Mucosa of descending colon (tissue), 3 donors: Measurements from ENCODE around the gene SYNGR1. TPM values are rescaled to one million over a fixed set of nuclear protein-coding genes. Genes with fewer than 3 reads are reported as not detected.

Experiments used
- ATAC-seq: fragments of 200-7000 bp; cut with Tn5 transposase; one replicate; pipeline ENCODE4 v1.9.1; 2020; ENCODE audit warnings: mild to moderate bottlenecking, moderate library complexity
- DNase-seq, 3 donors: peaks; one replicate each; pipeline ENCODE4 v3.0.0-alpha.2; 2020
- H3K36me3 ChIP-seq: fragments of 200-600 bp; one replicate; pipeline ENCODE4 v1.8.0; 2021; ENCODE audit warnings: low read depth, mild to moderate bottlenecking
- H3K4me1 ChIP-seq: fragments of 200-600 bp; one replicate; pipeline ENCODE4 v1.8.0; 2021; ENCODE audit warnings: low read depth, mild to moderate bottlenecking
- H3K4me3 ChIP-seq: fragments of 200-600 bp; one replicate; pipeline ENCODE4 v1.8.0; 2021; ENCODE audit warnings: mild to moderate bottlenecking
- H3K9me3 ChIP-seq: fragments of 200-600 bp; one replicate; pipeline ENCODE4 v1.8.0; 2021; ENCODE audit warnings: mild to moderate bottlenecking
- intact Hi-C, 2 donors: fragments of 100-400 bp; cut with DNase I in 1 of 2; cut with micrococcal nuclease in 1 of 2; formaldehyde crosslinking; loops; one replicate each; pipeline versions ENCODE4 v1.11.0 to v1.11.1; 2022; cut with DNase I, micrococcal nuclease
- total RNA-seq, 3 donors: library from RNA; stranded (reverse); fragmentation: NEBNext Ultra II Directional in 2 of 3; extraction: Animal tissue kit (Norgen Biotek cat#: 25700) in 2 of 3; gene quantifications; one replicate each; pipeline versions ENCODE4 v1.2.1 to v1.2.4, GENCODE V29; 2021 to 2023
- TF ChIP-seq, protein P1 (sequence below): fragments of 200-600 bp; IDR thresholded peaks from one replicate; pipeline ENCODE4 v1.8.0; 2022; ENCODE audit warnings: antibody characterized with exemption, mild to moderate bottlenecking
- donor health status: DM: no; HTN: no; CAD: no; lungs with moderate emphysema.
- donor health status: DM: no; HTN: no; CAD: no.
- donor health status: DM: no; HTN: yes; CAD: no.

The SYNGR1 gene
- total RNA-seq, 3 donors from 2014 or later: 1.7 to 26.5 (median 2.9) TPM

- Histone ChIP-seq H3K36me3 (peaks cover 3% of the 10 kb centered on the region), H3K4me1 (no peaks in the 10 kb centered on the region), H3K4me3 (no peak overlapping the region), H3K9me3 (no peaks in the 10 kb centered on the region)
- no peak for ATAC-seq
- peak in 1 of 3 donors; percentile 23 for DNase-seq
- TF ChIP-seq, protein P1, sequence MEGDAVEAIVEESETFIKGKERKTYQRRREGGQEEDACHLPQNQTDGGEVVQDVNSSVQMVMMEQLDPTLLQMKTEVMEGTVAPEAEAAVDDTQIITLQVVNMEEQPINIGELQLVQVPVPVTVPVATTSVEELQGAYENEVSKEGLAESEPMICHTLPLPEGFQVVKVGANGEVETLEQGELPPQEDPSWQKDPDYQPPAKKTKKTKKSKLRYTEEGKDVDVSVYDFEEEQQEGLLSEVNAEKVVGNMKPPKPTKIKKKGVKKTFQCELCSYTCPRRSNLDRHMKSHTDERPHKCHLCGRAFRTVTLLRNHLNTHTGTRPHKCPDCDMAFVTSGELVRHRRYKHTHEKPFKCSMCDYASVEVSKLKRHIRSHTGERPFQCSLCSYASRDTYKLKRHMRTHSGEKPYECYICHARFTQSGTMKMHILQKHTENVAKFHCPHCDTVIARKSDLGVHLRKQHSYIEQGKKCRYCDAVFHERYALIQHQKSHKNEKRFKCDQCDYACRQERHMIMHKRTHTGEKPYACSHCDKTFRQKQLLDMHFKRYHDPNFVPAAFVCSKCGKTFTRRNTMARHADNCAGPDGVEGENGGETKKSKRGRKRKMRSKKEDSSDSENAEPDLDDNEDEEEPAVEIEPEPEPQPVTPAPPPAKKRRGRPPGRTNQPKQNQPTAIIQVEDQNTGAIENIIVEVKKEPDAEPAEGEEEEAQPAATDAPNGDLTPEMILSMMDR: no peak
- intact Hi-C loops: no loop called here
Measured at GRCh38 chr22:39419911-39420310, 70.1 kb downstream of the SYNGR1 start.

DNA sequence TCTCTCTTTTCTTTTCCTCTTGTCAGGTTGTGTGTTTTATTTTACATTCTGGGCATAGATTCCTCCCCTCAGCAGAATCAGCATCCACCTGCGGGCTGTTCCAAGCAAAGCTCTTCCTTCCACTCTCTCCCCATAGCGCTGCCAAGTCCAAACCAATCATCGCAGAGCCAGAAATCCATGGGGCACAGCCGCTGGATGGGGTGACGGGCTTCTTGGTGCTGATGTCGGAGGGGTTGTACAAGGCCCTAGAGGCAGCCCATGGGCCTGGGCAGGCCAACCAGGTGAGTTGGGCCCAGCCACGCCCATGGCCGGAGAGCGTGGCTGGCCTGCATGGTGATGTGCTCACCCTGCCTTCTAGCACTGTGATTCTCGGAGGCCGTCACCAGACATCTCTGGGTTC lies 71.9 kb downstream of the SYNGR1 start:
- ATAC-seq (no peak), DNase-seq (peak in 1 of 3 donors; percentile 29)
- intact Hi-C loops: no loop called here
- peaks cover 3% of the 10 kb centered on the region for H3K36me3 ChIP-seq
- no peaks in the 10 kb centered on the region for H3K9me3 ChIP-seq
- no peak overlapping the region for H3K4me3 ChIP-seq
- no peaks in the 10 kb centered on the region for H3K4me1 ChIP-seq
- TF ChIP-seq, protein P1: no peak

GRCh38 chr22:39422101-39422500 lies 72.3 kb downstream of the SYNGR1 start:
- TF ChIP-seq, protein P1: no peak
- ATAC-seq (no peak), DNase-seq (peak in 1 of 3 donors; percentile 24)
- intact Hi-C loops: no loop called here
- Histone ChIP-seq H3K9me3 (no peaks in the 10 kb centered on the region), H3K36me3 (peaks cover 3% of the 10 kb centered on the region), H3K4me3 (no peak overlapping the region), H3K4me1 (no peaks in the 10 kb centered on the region)

DNA sequence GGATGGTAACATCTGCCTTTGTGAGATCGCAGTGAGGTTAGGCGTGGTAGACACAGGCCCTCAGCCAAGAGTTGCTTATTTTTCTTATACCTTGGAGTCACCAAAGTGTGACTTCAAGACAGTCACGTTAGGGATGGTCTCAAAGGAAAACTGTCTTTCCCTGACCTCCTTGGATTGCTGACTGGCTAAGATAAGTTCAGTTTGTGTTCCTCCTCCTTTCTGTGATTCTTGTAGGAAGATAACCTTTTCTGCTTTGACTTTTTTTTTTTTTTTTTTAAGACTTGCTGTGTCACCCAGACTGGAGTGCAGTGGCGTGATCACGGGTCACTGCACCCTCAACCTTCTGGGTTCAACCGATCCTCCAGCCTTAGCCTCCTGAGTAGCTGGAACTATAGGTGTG lies 72.9 kb downstream of the SYNGR1 start:
- no peak overlapping the region for H3K4me3 ChIP-seq
- H3K4me1 ChIP-seq: no peaks in the 10 kb centered on the region
- ATAC-seq (no peak), DNase-seq (no peak)
- TF ChIP-seq, protein P1: no peak
- H3K36me3 ChIP-seq: peaks cover 3% of the 10 kb centered on the region
- H3K9me3 ChIP-seq: no peaks in the 10 kb centered on the region
- intact Hi-C loops: no loop called here

DNA sequence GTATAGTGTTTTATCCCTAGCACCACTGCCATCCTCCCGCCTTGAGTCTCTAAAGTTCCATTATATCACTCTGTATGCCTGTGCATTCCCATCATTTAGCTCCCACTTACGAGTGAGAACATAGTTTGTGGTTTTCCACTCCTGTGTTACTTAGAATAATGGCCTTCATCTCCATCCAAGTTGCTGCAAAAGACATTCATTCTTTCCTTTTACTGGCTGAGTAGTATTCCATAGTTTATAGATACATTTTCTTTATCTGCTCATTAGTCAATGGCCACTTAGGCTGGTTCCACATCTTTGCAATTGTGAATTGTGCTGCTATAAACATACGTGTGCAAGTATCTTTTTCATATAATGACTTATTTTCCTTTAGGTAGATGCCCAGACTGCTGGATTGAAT lies 74.2 kb downstream of the SYNGR1 start:
- TF ChIP-seq, protein P1: no peak
- intact Hi-C loops: no loop called here
- no peak for DNase-seq
- Histone ChIP-seq H3K4me3 (no peak overlapping the region), H3K36me3 (peaks cover 3% of the 10 kb centered on the region), H3K9me3 (no peaks in the 10 kb centered on the region), H3K4me1 (no peaks in the 10 kb centered on the region)
- no peak for ATAC-seq

DNA sequence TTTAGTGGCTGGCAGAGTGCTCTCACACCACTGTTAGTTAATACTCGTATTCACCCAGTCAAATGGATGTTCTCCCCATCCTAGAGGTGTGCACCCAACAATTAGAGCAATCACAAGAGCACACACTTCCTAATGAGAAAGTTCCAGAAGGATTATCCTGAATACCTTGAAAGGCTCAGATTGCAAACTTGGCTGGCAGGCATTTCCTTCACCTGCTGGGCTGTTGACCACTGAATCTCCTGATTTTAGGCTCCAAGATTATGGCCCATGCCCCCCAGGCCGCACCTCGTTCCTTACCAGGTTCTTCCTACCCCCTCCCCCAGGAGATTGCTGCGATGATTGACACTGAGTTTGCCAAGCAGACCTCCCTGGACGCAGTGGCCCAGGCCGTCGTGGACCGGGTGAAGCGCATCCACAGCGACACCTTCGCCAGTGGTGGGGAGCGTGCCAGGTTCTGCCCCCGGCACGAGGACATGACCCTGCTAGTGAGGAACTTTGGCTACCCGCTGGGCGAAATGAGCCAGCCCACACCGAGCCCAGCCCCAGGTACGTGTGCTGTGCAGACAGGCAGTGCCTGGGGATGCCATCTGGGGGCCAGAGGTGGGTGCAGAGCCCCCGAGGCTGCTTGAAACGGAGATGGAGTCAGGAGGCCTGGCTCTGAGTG lies 76.7 kb downstream of the SYNGR1 start:
- intact Hi-C loops: no loop called here
- DNase-seq: peak in 1 of 3 donors; percentile 48
- no peak for ATAC-seq
- Histone ChIP-seq H3K36me3 (peaks cover 2% of the 10 kb centered on the region), H3K4me1 (no peaks in the 10 kb centered on the region), H3K4me3 (no peak overlapping the region), H3K9me3 (no peaks in the 10 kb centered on the region)
- TF ChIP-seq, protein P1: no peak
